ENCODE data around the gene CEP128. TPM values are rescaled to one million over a fixed set of nuclear protein-coding genes. Genes with fewer than 3 reads are reported as not detected.

Gene CEP128
- total RNA-seq, 1 donor, result 12.2 TPM

DNA sequence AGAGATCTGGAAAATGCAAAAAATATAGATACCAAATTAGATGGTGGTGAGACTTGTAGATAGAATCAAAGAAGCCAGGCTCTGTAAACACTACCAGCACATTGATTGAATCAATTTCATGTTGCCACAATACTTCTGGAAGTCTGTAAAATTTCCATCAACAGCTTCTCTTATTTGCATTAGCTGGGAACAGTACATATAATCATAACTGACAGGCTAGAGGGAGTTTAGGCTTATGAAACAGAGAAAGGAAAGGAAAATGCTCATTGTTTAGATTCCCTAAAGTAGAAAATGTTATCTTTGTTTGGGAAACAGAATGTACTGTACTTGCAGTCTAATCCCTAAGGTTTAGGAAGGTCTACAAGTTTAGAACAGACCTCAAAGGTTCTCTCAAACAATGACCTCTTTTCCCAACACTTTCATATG, 335.2 kb downstream of the CEP128 start:
- DNase-seq (ENCODE audit: low read depth), result no peak
- TF ChIP-seq, protein P1, sequence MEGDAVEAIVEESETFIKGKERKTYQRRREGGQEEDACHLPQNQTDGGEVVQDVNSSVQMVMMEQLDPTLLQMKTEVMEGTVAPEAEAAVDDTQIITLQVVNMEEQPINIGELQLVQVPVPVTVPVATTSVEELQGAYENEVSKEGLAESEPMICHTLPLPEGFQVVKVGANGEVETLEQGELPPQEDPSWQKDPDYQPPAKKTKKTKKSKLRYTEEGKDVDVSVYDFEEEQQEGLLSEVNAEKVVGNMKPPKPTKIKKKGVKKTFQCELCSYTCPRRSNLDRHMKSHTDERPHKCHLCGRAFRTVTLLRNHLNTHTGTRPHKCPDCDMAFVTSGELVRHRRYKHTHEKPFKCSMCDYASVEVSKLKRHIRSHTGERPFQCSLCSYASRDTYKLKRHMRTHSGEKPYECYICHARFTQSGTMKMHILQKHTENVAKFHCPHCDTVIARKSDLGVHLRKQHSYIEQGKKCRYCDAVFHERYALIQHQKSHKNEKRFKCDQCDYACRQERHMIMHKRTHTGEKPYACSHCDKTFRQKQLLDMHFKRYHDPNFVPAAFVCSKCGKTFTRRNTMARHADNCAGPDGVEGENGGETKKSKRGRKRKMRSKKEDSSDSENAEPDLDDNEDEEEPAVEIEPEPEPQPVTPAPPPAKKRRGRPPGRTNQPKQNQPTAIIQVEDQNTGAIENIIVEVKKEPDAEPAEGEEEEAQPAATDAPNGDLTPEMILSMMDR (IDR thresholded peaks at IDR 0.05; ENCODE audit: insufficient read depth, low read length), result no peak

DNA sequence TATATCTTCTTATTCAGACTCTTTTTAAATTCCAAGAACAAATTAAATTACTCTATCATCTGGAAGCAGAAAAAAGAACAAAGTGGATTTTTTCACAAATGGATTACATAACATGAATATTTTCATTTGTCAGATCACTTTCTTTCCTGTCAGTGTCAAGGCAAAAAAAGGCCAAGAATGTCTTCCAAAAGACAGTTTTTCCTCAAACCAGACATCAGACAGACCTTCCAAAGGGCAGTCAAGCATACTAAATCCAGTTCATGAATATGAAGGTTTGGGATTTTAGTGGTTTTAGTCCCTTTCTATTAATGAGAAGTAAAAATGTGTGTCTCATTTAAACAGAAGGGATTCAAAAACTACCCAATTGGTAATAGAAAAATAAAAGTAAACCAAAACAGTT, 336.0 kb downstream of the CEP128 start:
- H3K4me3 ChIP-seq (ENCODE audit: low read depth, low read length), result no peak overlapping the region
- TF ChIP-seq, protein P1 (IDR thresholded peaks at IDR 0.05; ENCODE audit: insufficient read depth, low read length), result no peak
- no peak for DNase-seq (ENCODE audit: low read depth)

More for the DNA sequence above, 335.2 kb downstream of the CEP128 start:
- H3K4me3 ChIP-seq (ENCODE audit: low read depth, low read length), result no peak overlapping the region

DNA sequence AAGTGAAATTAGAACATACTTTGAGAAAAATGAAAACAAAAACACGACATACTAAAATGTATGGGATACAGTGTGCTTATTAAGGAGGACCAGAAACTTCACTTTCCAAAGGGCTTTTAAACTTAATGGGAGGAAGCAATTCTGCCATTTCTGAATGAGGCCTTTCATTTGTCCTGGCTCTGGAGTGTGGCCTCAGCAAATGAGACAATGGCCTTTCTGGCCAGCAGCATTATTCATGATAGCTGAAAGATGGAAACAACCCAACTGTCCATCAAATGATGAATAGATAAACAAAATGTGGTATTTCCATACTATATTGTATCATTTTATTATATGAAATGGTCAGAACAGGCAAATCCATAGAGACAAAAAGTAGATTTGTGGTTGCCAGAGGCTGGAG, 338.6 kb downstream of the CEP128 start:
- no peak overlapping the region for H3K4me3 ChIP-seq (ENCODE audit: low read depth, low read length)
- TF ChIP-seq, protein P1 (IDR thresholded peaks at IDR 0.05; ENCODE audit: insufficient read depth, low read length), result no peak
- DNase-seq (ENCODE audit: low read depth), result no peak

DNA sequence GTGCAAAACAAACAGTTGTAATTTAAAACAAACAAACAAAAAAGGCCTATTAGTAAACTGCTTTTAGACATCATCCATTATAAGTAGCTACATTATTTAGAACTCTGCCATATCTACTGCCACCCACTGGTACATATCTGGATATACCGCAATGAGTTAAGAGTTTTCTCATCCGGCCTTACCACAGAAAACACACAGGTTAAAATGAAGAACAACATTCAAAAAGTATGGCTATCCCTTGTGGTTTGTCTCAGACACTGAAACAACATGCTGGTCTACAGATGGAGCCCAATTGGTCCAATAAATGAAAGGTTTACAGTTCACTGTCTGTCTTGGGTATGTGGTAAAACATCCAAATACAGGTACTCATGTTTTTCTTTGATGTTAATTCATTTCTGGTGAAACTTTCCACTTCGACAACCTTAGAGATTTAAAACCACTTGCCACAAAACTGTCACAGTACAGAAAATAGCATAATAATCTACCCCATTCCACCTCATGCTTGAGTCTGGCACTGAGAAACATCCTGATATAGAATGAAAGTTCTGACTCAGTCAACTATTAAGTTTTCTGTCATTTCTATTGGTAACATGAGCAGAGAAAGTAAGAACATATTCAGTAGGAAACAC, 354.3 kb downstream of the CEP128 start:
- TF ChIP-seq, protein P1 (IDR thresholded peaks at IDR 0.05; ENCODE audit: insufficient read depth, low read length), result peak; percentile 65
- peak; percentile 69 for DNase-seq (ENCODE audit: low read depth)
- H3K4me3 ChIP-seq (ENCODE audit: low read depth, low read length), result no peak overlapping the region

DNA sequence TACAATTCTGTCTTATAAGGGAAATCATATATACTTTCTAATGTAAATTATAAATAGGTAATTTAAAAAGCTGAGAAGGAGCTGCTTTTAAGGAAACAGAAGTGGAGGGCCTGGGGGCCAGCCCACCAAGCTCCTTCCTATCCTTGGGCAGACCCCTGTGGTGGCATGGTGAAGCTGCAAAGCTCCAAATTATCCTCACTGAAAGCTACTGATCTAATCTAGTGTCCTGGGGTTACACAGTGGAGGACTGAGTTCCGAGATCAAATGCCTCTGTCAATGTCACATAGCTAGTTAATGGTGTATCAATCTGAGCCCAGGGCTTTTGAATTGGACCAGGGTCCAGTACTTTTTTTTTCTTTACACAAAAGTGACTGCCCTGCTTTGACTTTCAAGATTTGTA, 355.4 kb downstream of the CEP128 start:
- TF ChIP-seq, protein P1 (IDR thresholded peaks at IDR 0.05; ENCODE audit: insufficient read depth, low read length), result no peak
- H3K4me3 ChIP-seq (ENCODE audit: low read depth, low read length), result no peak overlapping the region
- no peak for DNase-seq (ENCODE audit: low read depth)

DNA sequence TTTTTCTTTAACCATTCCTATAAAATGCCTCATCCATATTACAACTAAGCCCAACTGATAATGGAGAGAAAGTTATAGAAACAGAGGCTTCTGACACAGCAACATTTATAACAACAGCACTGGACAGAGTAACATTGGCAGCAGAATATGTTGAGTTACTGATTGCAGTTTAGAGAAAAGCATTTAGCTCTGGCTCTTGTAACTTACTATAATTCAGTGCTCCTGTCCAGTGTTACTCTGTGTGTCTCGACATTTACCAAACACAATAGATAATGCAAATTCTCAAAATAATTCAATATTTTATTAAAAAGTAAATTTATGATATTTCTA, 356.1 kb downstream of the CEP128 start:
- H3K4me3 ChIP-seq (ENCODE audit: low read depth, low read length), result no peak overlapping the region
- TF ChIP-seq, protein P1 (IDR thresholded peaks at IDR 0.05; ENCODE audit: insufficient read depth, low read length), result no peak
- DNase-seq (ENCODE audit: low read depth), result peak; percentile 45

Data from fibroblast of the aortic adventitia (primary cell).